A549 (cell line): ENCODE data around the gene SCNN1B. TPM values are rescaled to one million over a fixed set of nuclear protein-coding genes. Genes with fewer than 3 reads are reported as not detected.

Source experiments
- ATAC-seq, 2 experiments: fragments of 200-7000 bp in 1 of 2; fragments of >200 bp in 1 of 2; cut with Nextera tagmentation in 1 of 2; cut with Tn5 transposase in 1 of 2; 3 replicates each; pipeline versions ENCODE4 v1.8.0 to v1.9.1; 2018 to 2020; ENCODE audit warnings: mild to moderate bottlenecking in 1 of 2, moderate library complexity in 1 of 2
- CTCF ChIA-PET: fragments of 300-600 bp; sonication (Branson Sonifier 250); formaldehyde crosslinking; extraction: SDS; loops from one replicate; lab custom pipeline; 2021; ENCODE audit warnings: antibody characterized with exemption, inconsistent platforms; lab: Yijun Ruan, JAX
- POLR2A ChIA-PET: fragments of 350-600 bp; formaldehyde crosslinking; extraction: SDS; loops from one replicate; lab custom pipeline; 2021; ENCODE audit warnings: antibody characterized with exemption, inconsistent platforms; lab: Yijun Ruan, JAX
- DNase-seq, 2 experiments: peaks; one replicate each; pipeline versions ENCODE4 v3.0.0 to v3.0.0-alpha.2; 2011 to 2016; ENCODE audit warnings: low read depth in 1 of 2, low spot score in 1 of 2
- FAIRE-seq: peaks from 2 replicates; lab custom pipeline; 2011; peaks lifted over from hg19 to GRCh38; lab: Jason Lieb, UNC
- H3K27ac ChIP-seq, 2 experiments: fragments of >200 bp; sonication (Bioruptor Twin); formaldehyde crosslinking; 3 replicates each; pipeline ENCODE4 v1.5.1; 2016 to 2017
- H3K4me1 ChIP-seq: fragments of >200 bp; sonication (Bioruptor Twin); formaldehyde crosslinking; 3 replicates; pipeline ENCODE4 v1.6.1; 2016
- H3K4me2 ChIP-seq: fragments of >200 bp; sonication (Bioruptor Twin); formaldehyde crosslinking; 3 replicates; pipeline ENCODE4 v1.6.1; 2016
- H3K4me3 ChIP-seq: fragments of >200 bp; sonication (Bioruptor Twin); formaldehyde crosslinking; 3 replicates; pipeline ENCODE4 v1.5.1; 2016
- H3K9me3 ChIP-seq: fragments of >200 bp; sonication (Bioruptor Twin); formaldehyde crosslinking; 3 replicates; pipeline ENCODE4 v1.6.1; 2016
- BHLHE40 ChIP-seq: IDR thresholded peaks from 2 replicates; pipeline ENCODE4 v1.6.1; 2012; ENCODE audit warnings: low read depth, low read length, inconsistent platforms
- CBX2 ChIP-seq: fragments of 200-600 bp; sonication (generic); IDR thresholded peaks from 2 replicates; pipeline ENCODE4 v1.6.1; 2016; ENCODE audit warnings: low read depth, mild to moderate bottlenecking, borderline replicate concordance
- FOSB ChIP-seq: fragments of 250-450 bp; sonication (Bioruptor Pico); IDR thresholded peaks from 2 replicates; pipeline ENCODE4 v1.5.0; 2020; ENCODE audit warnings: mild to moderate bottlenecking, moderate library complexity
- FOSL2 ChIP-seq, 2 experiments: fragments of 450-650 bp in 1 of 2; fragments of >200 bp in 1 of 2; sonication (Bioruptor Twin) in 1 of 2; formaldehyde crosslinking; IDR thresholded peaks; 2 replicates each; pipeline versions ENCODE4 v1.5.0 to v1.6.1; 2016 to 2020; ENCODE audit warnings: mild to moderate bottlenecking in 1 of 2, moderate library complexity in 1 of 2
- HDAC2 ChIP-seq: fragments of 200-600 bp; sonication (generic); IDR thresholded peaks from 2 replicates; pipeline ENCODE4 v1.6.1; 2016
- KDM1A ChIP-seq: fragments of 200-600 bp; sonication (generic); IDR thresholded peaks from 2 replicates; pipeline ENCODE4 v1.6.1; 2016; ENCODE audit warnings: low read depth, mild to moderate bottlenecking
- MAFK ChIP-seq: fragments of 450-650 bp; IDR thresholded peaks from 2 replicates; pipeline ENCODE4 v1.6.1; 2014; ENCODE audit not compliant: partially characterized antibody
- POLR2AphosphoS2 ChIP-seq: conservative IDR thresholded peaks from 2 replicates; pipeline ENCODE4 v1.6.1; 2012; ENCODE audit warnings: low read length, improper control_type of control experiment, inconsistent platforms
- SMC3 ChIP-seq: fragments of >200 bp; sonication (Bioruptor Twin); formaldehyde crosslinking; IDR thresholded peaks from 3 replicates; pipeline ENCODE4 v1.6.1; 2018; ENCODE audit warnings: inconsistent platforms
- SREBF2 ChIP-seq: fragments of 450-650 bp; IDR thresholded peaks from 2 replicates; pipeline ENCODE4 v1.6.1; 2014; ENCODE audit warnings: mild to moderate bottlenecking, moderate library complexity
- TFCP2L1 ChIP-seq: fragments of 250-450 bp; sonication (Bioruptor Pico); IDR thresholded peaks from 2 replicates; pipeline ENCODE4 v1.5.0; 2021; ENCODE audit warnings: mild to moderate bottlenecking
- ZFP36 ChIP-seq: fragments of 450-650 bp; IDR thresholded peaks from 2 replicates; pipeline ENCODE4 v1.6.1; 2014; ENCODE audit warnings: borderline replicate concordance; ENCODE audit not compliant: partially characterized antibody
- WGBS: methylation state at CpG from one replicate; pipeline ENCODE4 v1.1.6; 2017; ENCODE audit errors: missing lambda C conversion rate; 5-methylcytosine and 5-hydroxymethylcytosine counted together
- polyA plus RNA-seq, 4 experiments: library from polyadenylated mRNA; depleted of rRNA in 3 of 4; stranded (reverse); fragments of >200 nt; fragmentation: RNase III in 1 of 4; extraction: RNeasy Plus Mini Kit Qiagen cat#74134 plus additional on column Dnase treatment in 1 of 4; gene quantifications; 2 replicates in 3 of 4; 3 replicates in 1 of 4; pipeline ENCODE4 v1.2.3, GENCODE V29; 2011 to 2017
- TF ChIP-seq, protein P1 (sequence below): IDR thresholded peaks from 2 replicates; pipeline ENCODE4 v1.6.1; 2012
- TF ChIP-seq, protein P2 (sequence below): fragments of >200 bp; sonication (Bioruptor Twin); formaldehyde crosslinking; IDR thresholded peaks from 3 replicates; pipeline ENCODE4 v1.5.1; 2016

Gene SCNN1B
- polyA plus RNA-seq, 2 of the 4 experiments (the other 2 are of a cell fraction): 0.25 TPM; not detected in 1

DNA sequence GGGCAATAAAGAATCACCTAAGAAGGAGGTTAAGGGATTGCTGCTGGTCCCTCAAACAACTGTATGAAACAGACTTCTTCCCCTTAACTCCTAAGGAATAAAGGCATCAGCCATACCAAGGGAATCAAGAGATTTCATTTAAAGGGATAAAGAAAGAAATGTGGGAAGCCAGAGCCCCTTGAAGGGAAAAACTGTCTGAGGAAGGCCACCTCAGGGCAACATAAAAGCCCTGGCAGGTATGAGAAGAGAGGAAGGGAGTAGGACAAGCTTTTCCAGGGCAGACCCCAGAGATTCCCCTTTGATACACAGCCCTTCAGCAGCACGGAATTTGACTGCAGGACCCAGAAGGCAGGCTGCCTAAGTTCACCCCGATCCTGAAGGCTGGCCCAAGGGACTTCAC, 107.4 kb downstream of the SCNN1B start:
- peak overlapping the region in 1 of 2 experiments; percentile 43; a peak in 1 of 6 replicates for H3K27ac ChIP-seq
- H3K4me3 ChIP-seq: no peak overlapping the region
- no peak overlapping the region for H3K4me2 ChIP-seq
- peaks cover 23% of the 10 kb centered on the region; the same call in 2 of the 3 replicates for H3K4me1 ChIP-seq
- H3K9me3 ChIP-seq: no peaks in the 10 kb centered on the region
- no peak for FAIRE-seq
- no peak for DNase-seq
- WGBS: 91% methylated on average over 2 of the region's 2 CpGs
- ATAC-seq: no peak
- ChIA-PET CTCF (interaction anchor here (3.6 kb wide), 1 partner anchor 25 kb away, joined by 21 read pairs; no protein-coding TSS in a partner anchor), POLR2A (no interaction called here)
- TF ChIP-seq, protein P1, sequence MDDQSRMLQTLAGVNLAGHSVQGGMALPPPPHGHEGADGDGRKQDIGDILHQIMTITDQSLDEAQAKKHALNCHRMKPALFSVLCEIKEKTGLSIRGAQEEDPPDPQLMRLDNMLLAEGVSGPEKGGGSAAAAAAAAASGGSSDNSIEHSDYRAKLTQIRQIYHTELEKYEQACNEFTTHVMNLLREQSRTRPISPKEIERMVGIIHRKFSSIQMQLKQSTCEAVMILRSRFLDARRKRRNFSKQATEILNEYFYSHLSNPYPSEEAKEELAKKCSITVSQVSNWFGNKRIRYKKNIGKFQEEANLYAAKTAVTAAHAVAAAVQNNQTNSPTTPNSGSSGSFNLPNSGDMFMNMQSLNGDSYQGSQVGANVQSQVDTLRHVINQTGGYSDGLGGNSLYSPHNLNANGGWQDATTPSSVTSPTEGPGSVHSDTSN: no peak
- no peak for TF ChIP-seq SMC3
- TF ChIP-seq, protein P2, sequence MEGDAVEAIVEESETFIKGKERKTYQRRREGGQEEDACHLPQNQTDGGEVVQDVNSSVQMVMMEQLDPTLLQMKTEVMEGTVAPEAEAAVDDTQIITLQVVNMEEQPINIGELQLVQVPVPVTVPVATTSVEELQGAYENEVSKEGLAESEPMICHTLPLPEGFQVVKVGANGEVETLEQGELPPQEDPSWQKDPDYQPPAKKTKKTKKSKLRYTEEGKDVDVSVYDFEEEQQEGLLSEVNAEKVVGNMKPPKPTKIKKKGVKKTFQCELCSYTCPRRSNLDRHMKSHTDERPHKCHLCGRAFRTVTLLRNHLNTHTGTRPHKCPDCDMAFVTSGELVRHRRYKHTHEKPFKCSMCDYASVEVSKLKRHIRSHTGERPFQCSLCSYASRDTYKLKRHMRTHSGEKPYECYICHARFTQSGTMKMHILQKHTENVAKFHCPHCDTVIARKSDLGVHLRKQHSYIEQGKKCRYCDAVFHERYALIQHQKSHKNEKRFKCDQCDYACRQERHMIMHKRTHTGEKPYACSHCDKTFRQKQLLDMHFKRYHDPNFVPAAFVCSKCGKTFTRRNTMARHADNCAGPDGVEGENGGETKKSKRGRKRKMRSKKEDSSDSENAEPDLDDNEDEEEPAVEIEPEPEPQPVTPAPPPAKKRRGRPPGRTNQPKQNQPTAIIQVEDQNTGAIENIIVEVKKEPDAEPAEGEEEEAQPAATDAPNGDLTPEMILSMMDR: no peak
- no peak for TF ChIP-seq KDM1A

DNA sequence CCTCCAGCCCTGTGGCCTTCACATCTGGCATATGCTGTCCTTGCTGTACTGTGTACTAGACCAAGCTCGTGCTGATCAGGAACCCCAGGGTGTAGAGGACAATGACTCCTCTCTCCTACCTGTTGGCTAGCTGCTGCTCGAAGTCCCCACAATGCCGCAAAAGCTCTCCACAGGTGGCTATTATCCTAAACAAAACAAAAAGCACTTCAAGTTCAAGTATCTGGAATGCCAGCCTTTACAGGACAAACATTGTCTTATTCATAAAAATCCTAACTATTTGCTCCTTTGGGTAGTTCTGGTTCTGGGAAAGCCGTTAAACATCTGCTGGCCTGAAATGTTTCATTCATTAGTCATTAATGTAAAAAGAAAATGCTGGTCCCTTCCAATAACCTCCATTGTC, 108.1 kb downstream of the SCNN1B start:
- TF ChIP-seq MAFK: no peak
- no peak for TF ChIP-seq POLR2AphosphoS2
- no peak for TF ChIP-seq SREBF2
- no peak for TF ChIP-seq ZFP36
- TF ChIP-seq BHLHE40: no peak
- ChIA-PET CTCF (interaction anchor here (1.2 to 3.6 kb wide), 2 partner anchors 25 to 228 kb away, joined by 3 to 21 read pairs; no protein-coding TSS in a partner anchor), POLR2A (no interaction called here)
- DNase-seq (no peak), FAIRE-seq (no peak), ATAC-seq (no peak)
- WGBS: 46% methylated on average over 4 of the region's 4 CpGs
- Histone ChIP-seq H3K4me1 (peaks cover 23% of the 10 kb centered on the region; the same call in 2 of the 3 replicates), H3K4me3 (no peak overlapping the region), H3K9me3 (no peaks in the 10 kb centered on the region), H3K27ac (no peak overlapping the region; a peak in 1 of 6 replicates), H3K4me2 (no peak overlapping the region)

DNA sequence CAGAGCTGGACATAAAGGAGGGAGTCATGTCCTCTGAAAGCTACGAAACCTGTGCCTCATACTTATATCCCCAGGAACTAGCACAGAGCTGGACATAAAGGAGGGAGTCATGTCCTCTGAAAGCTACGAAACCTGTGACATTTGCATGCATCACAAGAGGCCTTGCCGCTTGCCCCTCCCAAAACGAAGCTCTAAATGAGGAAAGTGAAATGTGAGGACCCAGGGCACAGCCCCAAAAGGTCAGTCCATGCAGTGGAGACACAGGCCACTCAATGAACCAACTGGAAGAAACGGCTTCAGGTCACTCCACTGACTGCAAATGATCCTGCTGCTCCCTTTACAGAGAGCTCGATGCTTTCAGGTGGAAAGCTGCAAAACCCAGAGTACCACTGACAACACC, 112.6 kb downstream of the SCNN1B start:
- CTCF ChIA-PET: interaction anchor here (0.7 to 2.5 kb wide), 6 partner anchors 20 to 396 kb away, joined by 3 to 24 read pairs (median 4); partner anchors contain the start of genes SCNN1G and USP31
- TF ChIP-seq, protein P2: no peak
- no peak for TF ChIP-seq TFCP2L1 (CRISPR knock-in tag)
- TF ChIP-seq FOSL2 (IDR thresholded peaks at IDR 0.05): no peak
- no peak for TF ChIP-seq FOSL2 (CRISPR knock-in tag; IDR thresholded peaks at IDR 0.05)
- TF ChIP-seq FOSB (CRISPR knock-in tag): no peak
- no peak for TF ChIP-seq CBX2
- TF ChIP-seq HDAC2: no peak
- ATAC-seq (no peak), FAIRE-seq (no peak), DNase-seq (no peak)
- Histone ChIP-seq H3K4me2 (no peak overlapping the region), H3K9me3 (no peaks in the 10 kb centered on the region), H3K4me1 (peaks cover 19% of the 10 kb centered on the region; the same call in 2 of the 3 replicates), H3K27ac (no peak overlapping the region), H3K4me3 (no peak overlapping the region)
- 78% methylated on average over 6 of the region's 6 CpGs for WGBS
- POLR2A ChIA-PET: no interaction called here
